H9 (cell line): Measurements from ENCODE around the gene USP17L29. TPM values are rescaled to one million over a fixed set of nuclear protein-coding genes. Genes with fewer than 3 reads are reported as not detected.
"Not testable (repeated sequence)": the region's sequence is repeated elsewhere in the genome, so short reads cannot be mapped to it uniquely, and the experiment has no call there.

ENCODE experiments used
- DNase-seq: peaks from one replicate; pipeline ENCODE4 v3.0.0-alpha.2; 2017
- H2AFZ ChIP-seq: one replicate; pipeline ENCODE4 v1.6.1; 2013; ENCODE audit warnings: mild to moderate bottlenecking, low read length, control low read depth, moderate library complexity
- H2AK5ac ChIP-seq: 2 replicates; pipeline ENCODE4 v1.6.1; 2013; ENCODE audit warnings: low read length, control low read depth, mixed read lengths; ENCODE audit not compliant: insufficient read length
- H2BK120ac ChIP-seq: one replicate; pipeline ENCODE4 v1.6.1; 2013; ENCODE audit warnings: low read depth, mild to moderate bottlenecking, low read length, control low read depth, inconsistent platforms; ENCODE audit not compliant: poor library complexity, severe bottlenecking
- H2BK12ac ChIP-seq: 2 replicates; pipeline ENCODE4 v1.6.1; 2013; ENCODE audit warnings: low read length, control low read depth, mixed read lengths, low read depth; ENCODE audit not compliant: insufficient read length
- H2BK15ac ChIP-seq: 2 replicates; pipeline ENCODE4 v1.6.1; 2013; ENCODE audit warnings: low read depth, low read length, control low read depth
- H2BK20ac ChIP-seq: one replicate; pipeline ENCODE4 v1.6.1; 2013; ENCODE audit warnings: low read depth, mild to moderate bottlenecking, low read length, control low read depth, inconsistent platforms; ENCODE audit not compliant: poor library complexity, severe bottlenecking
- H2BK5ac ChIP-seq: 2 replicates; pipeline ENCODE4 v1.6.1; 2013; ENCODE audit warnings: low read length, control low read depth, mixed read lengths; ENCODE audit not compliant: insufficient read length
- H3K14ac ChIP-seq: 2 replicates; pipeline ENCODE4 v1.6.1; 2013; ENCODE audit warnings: low read length, control low read depth; ENCODE audit not compliant: insufficient read depth
- H3K18ac ChIP-seq: 2 replicates; pipeline ENCODE4 v1.6.1; 2013; ENCODE audit warnings: low read depth, mild to moderate bottlenecking, mixed read lengths, low read length, control low read depth; ENCODE audit not compliant: insufficient read length
- H3K23ac ChIP-seq: 2 replicates; pipeline ENCODE4 v1.6.1; 2013; ENCODE audit warnings: low read length, control low read depth, mixed read lengths, low read depth; ENCODE audit not compliant: insufficient read length
- H3K23me2 ChIP-seq: 2 replicates; pipeline ENCODE4 v1.6.1; 2013; ENCODE audit warnings: low read depth, mild to moderate bottlenecking, mixed read lengths, low read length, control low read depth; ENCODE audit not compliant: insufficient read length, poor library complexity, severe bottlenecking
- H3K27ac ChIP-seq: 2 replicates; pipeline ENCODE4 v1.5.1; 2013; ENCODE audit warnings: low read length, control low read depth, mixed read lengths, low read depth; ENCODE audit not compliant: insufficient read length
- H3K27me3 ChIP-seq: 2 replicates; pipeline ENCODE4 v1.6.1; 2013; ENCODE audit warnings: low read length, control low read depth, inconsistent platforms; ENCODE audit not compliant: insufficient read depth
- H3K4ac ChIP-seq: 2 replicates; pipeline ENCODE4 v1.6.1; 2013; ENCODE audit warnings: low read depth, mild to moderate bottlenecking, control low read depth, inconsistent platforms, low read length, moderate library complexity
- H3K4me1 ChIP-seq: 2 replicates; pipeline ENCODE4 v1.6.1; 2013; ENCODE audit warnings: low read length, control low read depth, inconsistent platforms; ENCODE audit not compliant: insufficient read depth
- H3K4me2 ChIP-seq: 2 replicates; pipeline ENCODE4 v1.6.1; 2013; ENCODE audit warnings: low read length, control low read depth, mixed read lengths; ENCODE audit not compliant: insufficient read length, insufficient read depth
- H3K56ac ChIP-seq: 2 replicates; pipeline ENCODE4 v1.6.1; 2013; ENCODE audit warnings: low read depth, mild to moderate bottlenecking, mixed read lengths, low read length, control low read depth; ENCODE audit not compliant: insufficient read length
- H3K79me1 ChIP-seq: 2 replicates; pipeline ENCODE4 v1.6.1; 2013; ENCODE audit warnings: low read depth, mild to moderate bottlenecking, moderate library complexity, low read length, control low read depth, inconsistent platforms; ENCODE audit not compliant: insufficient read depth, poor library complexity, severe bottlenecking
- H3K79me2 ChIP-seq: 2 replicates; pipeline ENCODE4 v1.6.1; 2013; ENCODE audit warnings: low read length, control low read depth, inconsistent platforms; ENCODE audit not compliant: insufficient read depth
- H3K9ac ChIP-seq: 2 replicates; pipeline ENCODE4 v1.6.1; 2013; ENCODE audit warnings: low read length, control low read depth, mixed read lengths; ENCODE audit not compliant: insufficient read length; ENCODE audit errors: extremely low read depth
- H3K9me3 ChIP-seq: one replicate; pipeline ENCODE4 v1.6.1; 2013; ENCODE audit warnings: low read depth, low read length, inconsistent platforms; ENCODE audit not compliant: control insufficient read depth
- H3T11ph ChIP-seq: one replicate; pipeline ENCODE4 v1.6.1; 2013; ENCODE audit warnings: mild to moderate bottlenecking, low read length, control low read depth, inconsistent platforms
- H4K20me1 ChIP-seq: one replicate; pipeline ENCODE4 v1.6.1; 2013; ENCODE audit not compliant: control insufficient read depth, insufficient read length, insufficient read depth
- H4K5ac ChIP-seq: 2 replicates; pipeline ENCODE4 v1.6.1; 2013; ENCODE audit warnings: low read depth, mild to moderate bottlenecking, mixed read lengths, low read length, control low read depth; ENCODE audit not compliant: insufficient read length
- H4K8ac ChIP-seq: replicated peaks from 2 replicates; pipeline ENCODE4 v1.6.1; 2013; ENCODE audit warnings: low read length, control low read depth, mixed read lengths, low read depth; ENCODE audit not compliant: insufficient read length
- H4K91ac ChIP-seq: 2 replicates; pipeline ENCODE4 v1.6.1; 2013; ENCODE audit warnings: low read depth, mild to moderate bottlenecking, moderate library complexity, mixed read lengths, low read length, control low read depth; ENCODE audit not compliant: insufficient read length
- H3K27ac Mint-ChIP-seq, 3 experiments: 2 replicates in 2 of 3; 3 replicates in 1 of 3; pipeline ENCODE4 v1.8.0; 2020 to 2021; ENCODE audit warnings: mixed read lengths in 3 of 3, mild to moderate bottlenecking in 1 of 3, moderate library complexity in 1 of 3
- H3K27me3 Mint-ChIP-seq: 2 replicates; pipeline ENCODE4 v1.8.0; 2021; ENCODE audit warnings: low read depth, mild to moderate bottlenecking, moderate library complexity, mixed read lengths
- H3K36me3 Mint-ChIP-seq, 3 experiments: 2 replicates in 2 of 3; 3 replicates in 1 of 3; pipeline ENCODE4 v1.8.0; 2020 to 2021; ENCODE audit warnings: low read depth in 3 of 3, mixed read lengths in 3 of 3; ENCODE audit not compliant: insufficient read depth in 1 of 3
- H3K4me1 Mint-ChIP-seq, 2 experiments: 2 replicates each; pipeline ENCODE4 v1.8.0; 2020; ENCODE audit warnings: mixed read lengths in 2 of 2
- H3K4me3 Mint-ChIP-seq, 2 experiments: 2 replicates in 1 of 2; 3 replicates in 1 of 2; pipeline ENCODE4 v1.8.0; 2020 to 2021; ENCODE audit warnings: mild to moderate bottlenecking in 2 of 2, mixed read lengths in 2 of 2, moderate library complexity in 1 of 2
- H3K9me3 Mint-ChIP-seq, 2 experiments: 2 replicates in 1 of 2; 3 replicates in 1 of 2; pipeline ENCODE4 v1.8.0; 2020; ENCODE audit warnings: mild to moderate bottlenecking in 2 of 2, mixed read lengths in 2 of 2, moderate library complexity in 1 of 2
- WGBS: extraction: QIAGEN DNeasy Blood & Tissue Kit; methylation state at CpG from one replicate; pipeline ENCODE4 v1.1.7; 2013; ENCODE audit warnings: missing lambda C conversion rate, low lambda C conversion rate, mixed read lengths; ENCODE audit not compliant: insufficient read length; ENCODE audit errors: extremely low coverage; 5-methylcytosine and 5-hydroxymethylcytosine counted together
- total RNA-seq: library from RNA; stranded (reverse); gene quantifications from 2 replicates; pipeline ENCODE4 v1.2.1, GENCODE V29; 2021

USP17L29 gene
- total RNA-seq, 1 experiment from 2014 or later = not detected

DNA sequence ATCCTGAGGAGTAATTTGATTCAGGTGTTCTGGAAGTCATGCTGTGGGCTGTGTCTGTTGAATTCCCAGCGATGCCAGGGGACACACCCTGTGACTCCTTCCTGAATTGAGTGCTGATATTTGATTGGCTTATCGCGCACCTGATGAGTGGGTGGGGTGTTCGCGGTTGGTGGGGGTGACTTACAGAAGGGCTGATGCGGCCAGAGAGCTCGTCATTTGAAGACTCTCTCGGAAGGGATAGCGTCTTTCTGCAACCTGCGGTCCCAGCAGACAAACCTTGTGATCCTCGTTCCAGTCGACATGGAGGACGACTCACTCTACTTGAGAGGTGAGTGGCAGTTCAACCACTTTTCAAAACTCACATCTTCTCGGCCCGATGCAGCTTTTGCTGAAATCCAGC lies 28.6 kb upstream of the USP17L29 start, which contains the start of gene USP17L24:
USP17L24 (plus strand) TSS at position 301 of the 400 bp plus-strand sequence; CDS start at position 301, 0 bp downstream.
- H3K27ac ChIP-seq, H3K4me2 ChIP-seq, H2AK5ac ChIP-seq, H3K23me2 ChIP-seq, H3K4me3 Mint-ChIP-seq, H2BK20ac ChIP-seq, H3K27me3 Mint-ChIP-seq, H3K27ac Mint-ChIP-seq, H4K20me1 ChIP-seq, H3K4me1 Mint-ChIP-seq, H3T11ph ChIP-seq, H3K9ac ChIP-seq, H4K5ac ChIP-seq, H3K9me3 ChIP-seq, H3K18ac ChIP-seq, H3K79me2 ChIP-seq, H3K56ac ChIP-seq, H3K4ac ChIP-seq, H3K27me3 ChIP-seq, H2BK12ac ChIP-seq, H2BK120ac ChIP-seq, H2BK5ac ChIP-seq, H4K91ac ChIP-seq, H2BK15ac ChIP-seq, H3K4me1 ChIP-seq, H3K79me1 ChIP-seq, DNase-seq, H3K36me3 Mint-ChIP-seq, H3K23ac ChIP-seq, H4K8ac ChIP-seq, H3K9me3 Mint-ChIP-seq, H3K14ac ChIP-seq, H2AFZ ChIP-seq: not testable (repeated sequence)
- no CpG with 5 or more reads among the region's 15 CpGs for WGBS

DNA sequence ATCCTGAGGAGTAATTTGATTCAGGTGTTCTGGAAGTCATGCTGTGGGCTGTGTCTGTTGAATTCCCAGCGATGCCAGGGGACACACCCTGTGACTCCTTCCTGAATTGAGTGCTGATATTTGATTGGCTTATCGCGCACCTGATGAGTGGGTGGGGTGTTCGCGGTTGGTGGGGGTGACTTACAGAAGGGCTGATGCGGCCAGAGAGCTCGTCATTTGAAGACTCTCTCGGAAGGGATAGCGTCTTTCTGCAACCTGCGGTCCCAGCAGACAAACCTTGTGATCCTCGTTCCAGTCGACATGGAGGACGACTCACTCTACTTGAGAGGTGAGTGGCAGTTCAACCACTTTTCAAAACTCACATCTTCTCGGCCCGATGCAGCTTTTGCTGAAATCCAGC lies 23.8 kb upstream of the USP17L29 start, which contains the start of gene USP17L25:
USP17L25 (plus strand) TSS at position 301 of the 400 bp plus-strand sequence; CDS start at position 301, 0 bp downstream.
- H3K27me3 ChIP-seq, H2BK15ac ChIP-seq, H4K20me1 ChIP-seq, DNase-seq, H2BK12ac ChIP-seq, H3K9ac ChIP-seq, H3K23ac ChIP-seq, H4K8ac ChIP-seq, H3K56ac ChIP-seq, H3K9me3 Mint-ChIP-seq, H3K23me2 ChIP-seq, H3K36me3 Mint-ChIP-seq, H2BK5ac ChIP-seq, H3K27ac ChIP-seq, H4K5ac ChIP-seq, H3K4ac ChIP-seq, H4K91ac ChIP-seq, H3T11ph ChIP-seq, H2BK20ac ChIP-seq, H2AFZ ChIP-seq, H3K79me2 ChIP-seq, H2BK120ac ChIP-seq, H3K4me1 ChIP-seq, H2AK5ac ChIP-seq, H3K4me1 Mint-ChIP-seq, H3K79me1 ChIP-seq, H3K18ac ChIP-seq, H3K4me2 ChIP-seq, H3K4me3 Mint-ChIP-seq, H3K27ac Mint-ChIP-seq, H3K27me3 Mint-ChIP-seq, H3K14ac ChIP-seq, H3K9me3 ChIP-seq: not testable (repeated sequence)
- WGBS = no CpG with 5 or more reads among the region's 15 CpGs
